Nucleus accumbens (tissue), 56 donors: Measurements from ENCODE around the gene SLC48A1.
A peak's percentile ranks its signal among the peaks of the same experiment; 100 is the strongest.

Source experiments
- DNase-seq, 56 donors: peaks; one replicate each; lab custom pipeline; 2025; lab: John Stamatoyannopoulos, UW

SLC48A1 gene

DNA sequence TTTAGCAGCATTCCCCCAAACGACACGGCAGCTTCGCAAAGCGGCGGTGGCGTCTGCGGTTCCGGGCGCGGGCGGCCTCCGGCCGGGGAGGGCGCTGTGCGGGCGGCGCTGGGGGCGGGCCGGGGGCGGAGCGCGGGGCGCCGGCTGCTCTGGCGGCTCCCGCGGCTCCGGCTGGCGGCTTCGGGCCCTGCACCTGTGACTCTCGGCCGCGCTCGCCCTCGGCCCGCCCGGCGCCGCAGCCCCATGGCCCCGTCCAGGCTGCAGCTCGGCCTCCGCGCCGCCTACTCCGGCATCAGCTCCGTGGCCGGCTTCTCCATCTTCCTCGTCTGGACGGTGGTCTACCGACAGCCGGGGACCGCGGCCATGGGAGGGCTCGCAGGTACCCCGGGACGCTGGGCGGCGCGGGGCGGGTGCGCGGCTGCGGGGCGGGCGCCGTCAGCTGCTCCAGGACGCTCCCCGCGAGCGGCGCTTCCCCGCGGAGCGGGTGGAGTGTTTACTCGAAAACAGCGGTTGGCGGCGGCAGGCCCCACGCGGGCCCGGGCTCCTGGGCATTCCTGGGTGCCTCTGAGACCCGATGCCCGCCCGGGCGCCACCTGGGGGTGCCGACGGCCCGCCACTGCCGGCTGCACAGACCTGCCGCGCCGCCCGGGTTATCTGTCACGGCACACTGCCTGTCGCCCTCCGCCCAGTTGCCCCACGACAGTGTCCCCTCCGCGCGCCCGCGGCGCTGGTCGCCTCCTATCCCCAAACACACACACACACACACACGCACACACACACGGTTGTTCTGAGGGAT, at the start of gene SLC48A1:
Gene SLC48A1, plus strand, starts transcription at position 177 of the 796 bp plus-strand sequence. Its CDS starts 67 bp downstream, at position 244.
- peak in 51 of 56 donors; percentile 21 to 81 (median 63) for DNase-seq

DNA sequence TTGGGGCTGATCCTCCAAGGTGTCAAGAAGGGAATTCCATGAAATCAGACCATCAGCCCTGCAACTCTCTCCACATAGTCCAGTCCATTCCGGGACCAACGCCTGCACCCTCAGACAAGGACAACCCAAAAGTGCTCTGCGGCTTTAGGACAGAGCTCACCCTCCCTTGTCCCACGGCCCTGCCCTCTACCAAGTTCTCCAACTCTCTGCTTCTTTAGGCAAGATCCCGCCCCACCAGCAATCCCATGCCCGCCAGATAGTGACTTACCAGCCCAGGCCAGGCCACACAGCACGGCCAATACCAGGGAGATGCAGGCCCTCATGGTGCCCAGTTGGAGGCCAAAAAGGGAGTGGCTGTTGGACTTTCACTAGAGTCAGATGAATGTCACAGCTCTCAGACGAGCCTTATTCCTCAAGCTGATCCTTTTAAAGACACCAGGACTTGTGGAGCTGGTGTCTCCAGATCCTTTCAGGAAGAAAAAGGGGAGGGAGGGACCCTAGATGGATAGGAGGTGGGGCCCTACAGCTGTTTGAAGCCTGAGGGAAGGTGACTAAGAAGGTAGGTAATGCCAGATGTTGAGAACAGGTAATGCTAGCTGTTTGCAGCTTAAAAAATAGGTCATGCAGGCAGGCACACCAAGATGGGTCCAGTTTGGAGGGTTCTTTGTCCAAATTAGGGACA, 47.8 kb upstream of the SLC48A1 start, which contains the start of gene ENDOU:
Gene ENDOU, minus strand, starts transcription at position 400 of the 682 bp plus-strand sequence. Its CDS starts 77 bp downstream, at position 323.
- DNase-seq = no peak

DNA sequence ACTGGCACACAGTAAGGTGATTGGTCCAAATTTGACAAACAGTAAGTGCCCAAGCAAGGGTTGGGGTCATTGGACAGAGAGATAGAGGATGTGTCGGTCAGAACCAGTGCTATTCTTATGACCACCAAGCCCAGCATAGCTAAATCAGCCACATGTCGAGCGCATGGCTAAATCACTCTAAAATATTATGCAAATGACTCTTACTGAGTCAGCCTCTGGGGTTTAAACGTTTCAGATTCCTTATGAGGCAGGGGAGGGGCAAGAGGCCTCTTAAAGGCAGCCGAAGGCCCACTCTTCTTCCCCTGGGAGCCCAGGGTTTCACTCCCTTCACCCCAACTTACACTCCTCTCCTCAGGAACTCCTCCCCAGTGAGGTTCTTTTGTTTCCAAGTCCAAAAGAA, 47.1 kb upstream of the SLC48A1 start:
- DNase-seq = no peak

DNA sequence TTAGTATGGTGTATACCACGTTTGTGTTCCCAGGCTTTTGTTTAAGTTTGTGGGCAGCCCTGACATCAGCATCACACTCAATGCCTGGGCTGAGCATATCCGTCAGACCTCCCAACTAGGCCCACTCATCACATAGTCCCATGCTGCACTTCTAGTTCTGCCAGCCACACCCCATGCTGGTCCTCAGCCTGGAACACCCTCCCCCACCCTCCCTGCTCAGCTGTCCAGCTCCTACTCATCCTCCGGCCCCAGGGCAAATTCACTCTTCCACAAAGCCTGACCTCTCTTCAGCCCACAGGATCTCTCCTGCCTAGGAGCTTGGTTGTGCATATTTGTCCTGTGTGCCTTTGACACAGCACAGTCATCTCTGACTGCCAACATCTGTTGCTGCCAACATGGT, 43.8 kb upstream of the SLC48A1 start:
- no peak for DNase-seq

DNA sequence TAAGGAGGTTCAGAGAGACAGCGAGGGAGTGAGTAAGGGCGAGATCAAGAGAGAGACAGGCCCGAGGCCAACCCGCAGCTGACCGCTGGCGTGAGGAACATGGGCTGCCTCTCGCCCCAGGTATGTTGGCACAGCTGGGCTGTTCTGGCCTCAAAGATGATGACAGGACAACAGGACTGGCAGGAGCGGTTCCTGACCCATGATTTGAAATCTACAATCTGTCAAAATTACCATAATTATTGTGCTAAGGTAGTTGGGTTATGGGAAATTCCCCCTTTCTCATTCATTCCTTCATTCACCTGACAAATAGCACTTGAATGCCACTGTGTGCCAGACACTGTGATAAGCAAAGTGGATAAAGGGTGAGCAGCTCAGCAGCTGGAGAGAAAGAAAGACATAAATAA, 42.7 kb upstream of the SLC48A1 start:
- DNase-seq = no peak

DNA sequence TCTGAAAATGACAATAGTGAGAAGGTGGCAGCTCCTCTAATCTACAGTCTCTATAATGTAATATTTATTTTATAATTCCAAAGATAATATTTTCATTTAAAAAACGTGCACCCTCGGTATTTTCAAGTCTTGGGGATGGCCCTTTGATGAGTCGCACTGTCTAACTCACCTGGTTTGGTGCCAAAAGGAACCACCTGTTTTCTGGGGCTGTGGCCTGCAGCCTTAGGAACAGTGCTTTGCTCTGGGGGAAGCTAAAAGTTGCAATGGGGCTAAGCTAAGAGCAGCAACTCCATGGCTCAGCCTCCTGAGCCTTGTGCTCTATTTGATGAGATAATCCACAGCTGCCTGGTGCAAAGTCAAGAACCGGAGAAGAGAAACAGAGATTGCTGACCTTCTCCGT, 41.3 kb upstream of the SLC48A1 start:
- no peak for DNase-seq

DNA sequence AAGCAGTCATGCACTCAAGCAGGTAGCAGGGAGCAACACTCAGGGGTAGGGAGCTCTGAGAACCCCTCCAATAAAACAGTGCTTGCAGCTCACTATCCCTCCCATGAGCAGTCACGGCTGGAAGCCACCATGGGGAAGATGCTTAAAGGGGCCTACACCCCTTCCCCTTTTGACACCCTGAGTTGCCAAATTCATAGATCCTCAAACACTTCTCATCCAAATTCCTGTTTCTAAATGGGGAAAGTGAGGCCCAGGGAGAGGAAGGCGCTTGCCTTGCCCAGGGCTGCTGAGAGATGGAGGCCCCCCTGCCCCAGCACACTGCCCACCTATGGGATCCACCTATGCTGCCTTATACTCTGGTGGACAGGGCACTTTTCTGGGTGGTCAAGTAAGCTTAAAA, 40.5 kb upstream of the SLC48A1 start:
- no peak for DNase-seq

DNA sequence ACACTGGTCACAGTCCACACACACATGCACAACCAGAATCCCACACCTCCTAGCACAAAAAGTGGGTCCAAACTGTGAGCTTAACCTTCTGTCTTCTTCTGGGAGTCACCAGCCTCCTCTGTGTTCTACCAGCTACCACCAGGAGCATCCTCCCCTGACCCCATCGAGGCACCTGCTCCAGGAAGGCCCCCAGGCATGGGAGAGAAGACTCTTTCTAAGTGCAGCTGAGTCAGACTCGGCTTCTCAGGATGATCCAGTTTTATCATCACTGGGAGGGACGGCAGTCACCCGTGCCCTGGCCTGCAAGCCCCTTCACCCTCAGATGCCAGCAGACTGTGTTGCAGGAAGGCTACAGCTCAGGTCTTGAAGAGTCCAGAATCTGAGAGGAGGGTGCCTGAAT, 39.9 kb upstream of the SLC48A1 start:
- no peak for DNase-seq

DNA sequence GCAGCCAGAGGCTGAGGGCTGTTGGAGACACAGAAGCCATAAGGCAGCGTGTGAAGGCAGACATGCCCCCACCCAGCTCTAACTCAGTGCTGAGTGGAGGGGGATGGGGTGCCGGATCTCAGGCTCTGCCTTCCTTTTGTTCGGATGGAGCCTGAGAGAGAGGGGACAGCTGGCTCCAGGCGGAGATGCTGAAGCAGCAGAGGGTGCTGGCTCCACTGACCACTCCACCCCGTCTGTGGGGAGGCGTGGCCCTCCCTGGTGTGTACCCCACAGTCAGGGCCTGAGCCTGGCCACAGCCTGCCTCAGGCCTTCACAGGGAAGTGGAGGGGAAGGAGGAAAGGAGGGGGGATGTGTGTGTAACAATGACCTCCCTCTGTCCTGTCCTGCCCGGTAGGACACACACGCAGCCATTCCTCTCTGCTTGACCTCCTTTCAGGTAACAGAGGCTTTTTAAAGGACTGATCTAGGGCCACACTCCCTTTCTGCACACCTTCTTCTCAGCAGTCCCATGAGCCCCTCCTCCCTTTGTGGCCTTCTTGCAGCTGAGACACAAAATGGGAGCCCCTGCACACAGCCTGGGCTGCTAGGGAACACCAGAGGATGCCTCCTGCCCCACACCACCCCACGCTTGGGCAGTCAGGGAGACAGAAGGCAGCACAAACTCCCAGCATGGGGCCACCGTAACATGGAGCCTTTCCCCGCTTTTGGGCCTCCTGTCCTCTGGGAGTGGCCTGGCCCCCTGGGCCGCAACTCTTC, 38.1 kb upstream of the SLC48A1 start:
- peak in 46 of 56 donors; percentile 14 to 77 (median 48) for DNase-seq

DNA sequence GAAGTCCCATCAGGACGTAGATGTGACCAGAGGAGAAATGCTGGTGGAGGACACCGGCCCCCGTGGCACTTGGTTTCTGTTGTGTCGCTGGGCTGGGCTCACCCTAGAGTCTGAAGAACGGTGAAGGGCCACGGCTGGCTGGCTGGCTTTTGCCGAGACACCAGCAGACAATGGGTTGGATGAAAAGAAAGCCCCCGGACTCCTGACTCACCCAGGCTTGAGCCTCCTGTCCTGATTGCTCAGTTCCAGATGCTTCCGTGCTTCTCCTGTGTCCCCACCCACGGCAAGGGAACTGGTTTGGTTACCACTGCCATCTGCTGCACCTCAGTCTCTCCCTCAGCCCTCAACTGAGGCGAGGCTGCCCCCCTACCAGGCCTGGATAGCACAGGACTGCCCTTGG, 37.4 kb upstream of the SLC48A1 start:
- no peak for DNase-seq

DNA sequence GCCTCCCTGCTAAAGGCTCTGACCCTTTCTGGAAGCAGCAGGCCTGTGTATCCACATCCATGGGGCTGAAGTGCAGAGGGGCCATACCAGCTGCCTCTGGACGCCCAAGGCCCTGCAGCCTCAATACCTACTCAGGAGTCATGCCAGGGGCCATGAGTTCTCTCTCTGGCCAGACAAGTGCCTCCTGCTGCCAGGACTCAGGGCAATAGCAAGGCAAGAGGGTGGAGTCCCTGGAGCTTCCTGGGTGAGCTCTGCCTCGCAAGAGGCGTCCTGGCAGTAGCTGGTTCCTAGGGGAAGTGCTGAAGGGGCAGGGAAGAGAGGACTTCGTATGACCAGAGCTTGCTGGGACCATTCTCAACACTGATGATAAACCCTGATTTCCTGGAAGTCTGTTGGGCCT, 36.8 kb upstream of the SLC48A1 start:
- no peak for DNase-seq

DNA sequence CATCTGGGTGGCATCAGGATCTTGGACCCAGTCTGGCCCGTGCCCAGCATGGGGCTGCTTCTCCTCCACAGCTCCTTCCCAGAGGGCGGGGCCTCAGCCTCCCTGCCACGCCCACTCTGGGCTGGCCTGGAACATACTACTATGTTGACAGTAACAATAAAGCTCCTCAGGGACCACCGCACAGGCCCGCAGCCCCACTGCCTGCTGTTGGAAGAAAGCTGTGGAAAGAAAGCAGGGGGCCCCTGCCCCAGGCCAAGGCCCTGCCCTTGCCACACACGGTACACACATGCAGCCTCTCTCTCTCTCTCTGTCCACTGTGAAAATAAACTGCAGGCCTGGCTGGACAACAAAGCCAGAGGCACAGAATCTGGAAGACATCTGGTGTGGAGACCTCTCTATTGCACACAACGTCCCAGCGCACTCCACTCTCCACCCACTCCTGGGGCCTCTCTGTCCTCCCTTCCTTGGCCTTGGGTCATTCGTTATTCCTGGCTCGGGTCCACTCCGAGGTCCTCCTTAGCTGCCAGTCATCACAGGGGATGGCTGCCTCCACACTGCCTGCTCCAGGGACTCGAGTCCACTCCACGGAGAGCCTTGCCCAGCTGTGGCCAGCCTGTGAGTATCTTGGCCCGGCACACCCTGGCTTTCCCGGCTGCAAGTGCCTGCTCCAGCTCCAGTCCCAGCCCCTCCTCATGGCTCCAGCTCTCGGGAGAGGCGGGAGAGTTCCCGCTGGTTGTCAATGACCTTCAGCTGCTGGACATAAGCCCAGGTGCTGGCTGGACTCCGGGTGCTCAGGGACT, 36.0 kb upstream of the SLC48A1 start:
- peak; percentile 21 to 90 (median 74) for DNase-seq

DNA sequence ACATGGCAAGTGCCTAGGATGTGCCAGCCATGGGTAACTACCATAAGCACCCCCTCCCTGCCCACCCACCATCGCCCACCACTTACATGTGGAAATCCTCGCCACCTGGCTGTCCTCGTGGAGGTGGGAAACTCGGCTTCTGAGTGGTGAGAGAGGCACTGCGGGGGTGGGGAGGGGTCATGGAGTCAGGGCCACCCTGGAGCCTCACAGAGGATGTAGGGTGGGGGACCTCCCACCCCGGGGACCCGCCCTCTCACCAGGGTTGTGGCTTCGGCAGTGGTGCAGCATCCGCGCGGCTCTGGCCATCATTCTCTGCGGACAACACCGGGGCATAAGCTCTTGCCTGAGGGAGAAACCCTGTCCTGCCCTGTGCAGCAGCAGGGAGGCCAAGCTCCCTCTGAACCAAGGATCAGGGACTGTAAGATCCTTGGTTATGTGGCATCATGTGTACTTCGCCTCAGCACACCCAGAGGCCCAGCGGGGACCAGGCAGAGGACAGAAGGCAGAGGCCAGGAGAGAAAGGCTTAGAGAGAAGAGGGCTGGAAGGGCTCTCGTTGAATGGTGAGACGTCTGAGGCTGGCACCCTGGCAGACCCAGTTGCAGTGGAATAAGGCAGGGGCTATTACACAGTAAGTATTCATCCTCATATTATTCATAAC, 35.0 kb upstream of the SLC48A1 start:
- DNase-seq = no peak

DNA sequence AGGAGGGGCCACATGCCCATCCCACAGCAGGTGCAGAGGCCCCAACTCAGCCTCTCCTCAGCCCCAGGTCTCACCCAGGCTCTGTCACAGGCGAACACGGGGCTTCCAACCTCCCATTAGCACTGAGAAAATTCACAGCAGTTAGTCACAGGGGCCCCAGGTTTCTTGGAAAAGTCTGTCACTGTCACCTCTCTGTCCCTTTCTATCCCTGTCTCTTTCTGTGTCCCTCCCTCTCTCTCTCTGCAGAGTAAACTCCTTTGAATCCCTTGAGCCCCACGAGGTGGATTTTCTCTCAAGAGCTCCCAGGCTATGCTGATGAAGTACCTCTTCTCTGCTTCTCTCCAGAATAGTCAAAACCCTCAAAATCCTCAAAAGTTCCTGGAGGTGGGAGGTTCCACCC, 33.7 kb upstream of the SLC48A1 start:
- DNase-seq = no peak

DNA sequence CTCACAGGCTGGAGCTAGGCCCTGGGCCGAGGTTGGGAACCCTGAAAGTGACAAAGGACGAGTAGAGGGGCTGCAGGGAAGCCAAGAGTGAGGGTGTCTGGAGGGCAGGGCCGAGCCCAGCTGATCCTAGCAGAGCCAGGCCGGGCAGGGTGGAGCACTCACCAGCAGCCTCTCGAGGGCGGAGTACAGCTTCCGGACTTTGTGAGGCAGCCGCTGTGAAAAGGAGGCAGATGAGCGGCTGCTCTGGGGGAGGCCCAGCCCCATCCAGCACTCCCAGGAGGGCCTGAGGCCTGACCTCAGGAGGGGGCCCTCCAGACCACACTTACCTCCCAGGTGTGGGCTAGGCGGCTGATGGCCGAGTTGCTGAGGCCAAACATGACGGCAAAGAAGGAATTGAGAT, 33.1 kb upstream of the SLC48A1 start:
- DNase-seq = no peak

DNA sequence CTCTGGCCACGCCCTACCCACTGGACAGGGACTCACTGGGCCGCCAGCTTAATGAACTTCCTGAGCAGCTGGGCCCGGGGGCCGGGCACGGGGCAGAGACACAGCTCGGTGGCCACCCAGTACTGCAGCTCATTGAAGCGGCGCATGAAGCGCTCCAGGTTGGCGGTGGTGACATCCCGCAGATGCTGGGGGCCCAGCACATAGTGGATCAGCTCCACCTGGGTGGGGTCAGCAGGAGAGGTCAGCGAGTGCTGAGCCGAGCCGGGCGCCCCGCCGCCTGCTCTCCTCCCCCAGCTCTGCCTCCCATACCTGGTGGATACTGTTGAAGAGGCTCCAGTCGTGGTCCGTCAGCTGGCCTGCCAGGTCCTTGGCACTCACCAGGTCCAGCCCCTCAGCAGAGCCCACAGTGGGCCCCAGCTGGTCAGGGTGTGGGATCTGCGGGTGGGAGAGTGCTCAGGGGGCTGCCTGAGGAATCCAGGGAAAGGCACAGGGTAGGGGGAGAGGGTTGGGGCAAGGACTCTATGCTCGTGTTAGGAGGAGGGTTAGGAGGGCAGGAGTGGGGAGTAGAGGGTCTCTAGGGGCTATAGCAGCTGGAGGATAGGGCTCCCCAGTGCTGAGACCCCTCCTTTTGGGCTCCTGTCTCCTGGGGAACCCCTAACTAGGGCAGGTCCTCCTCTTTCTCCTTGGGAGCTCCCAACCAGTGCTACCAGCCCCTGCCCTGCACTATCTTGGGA, 32.3 kb upstream of the SLC48A1 start:
- peak in 5 of 56 donors; percentile 13 to 46 (median 19) for DNase-seq

DNA sequence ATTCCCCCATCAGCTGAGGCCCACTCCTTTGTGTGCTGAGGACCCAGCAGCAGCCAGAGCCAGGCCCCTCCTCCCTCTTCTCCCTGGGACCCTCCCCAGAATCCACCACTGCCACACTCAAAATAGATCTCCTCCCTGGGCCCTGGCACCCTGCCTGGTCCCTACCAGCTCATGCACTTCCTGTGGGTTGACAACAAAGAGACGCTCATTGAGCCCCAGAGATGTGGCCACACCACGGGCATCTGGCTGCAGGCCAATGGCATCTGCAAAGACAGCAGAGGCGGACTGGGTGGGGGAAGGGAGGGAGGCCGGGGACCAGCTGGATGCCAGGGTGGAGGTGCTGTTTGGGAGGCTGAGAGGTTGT, 31.7 kb upstream of the SLC48A1 start:
- peak in 55 of 56 donors; percentile 32 to 98 (median 89) for DNase-seq

DNA sequence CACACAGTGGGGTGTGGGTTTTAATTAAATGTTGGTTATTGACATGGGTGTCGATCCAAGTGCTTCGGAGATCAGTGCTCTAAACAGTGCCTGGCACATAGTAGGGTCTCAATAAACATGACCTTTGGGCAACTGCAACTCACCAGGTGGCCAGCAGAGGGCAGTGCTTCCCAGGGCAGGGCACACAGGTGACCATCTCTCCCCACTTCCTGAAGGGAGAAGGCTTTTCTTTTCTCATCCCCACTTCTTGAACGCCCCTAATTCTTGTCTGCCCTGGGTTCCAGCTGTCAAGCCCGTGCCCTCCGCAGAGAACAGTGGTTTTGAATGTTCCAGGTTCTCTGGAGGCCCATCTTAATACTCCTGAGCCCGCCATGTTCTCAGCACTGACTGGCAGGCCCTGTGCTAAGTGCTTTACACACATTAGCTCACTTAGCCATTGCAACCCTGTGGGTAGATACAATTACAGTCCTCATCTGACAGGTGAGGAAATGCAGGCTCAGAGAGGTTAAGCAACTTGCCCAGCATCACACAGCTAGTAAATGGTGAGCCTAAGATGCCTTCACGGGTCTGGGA, 30.7 kb upstream of the SLC48A1 start:
- DNase-seq = peak in 11 of 56 donors; percentile 10 to 56 (median 23)
